ENCODE measurements around the gene IFFO2.

Gene IFFO2

GRCh38 chr1:18970762-18971161 lies 14.3 kb upstream of the IFFO2 start:
- DNase-seq: no peak

- DNase-seq: no peak
These were observed 13.9 kb upstream of the IFFO2 start for GRCh38 chr1:18970358-18970757.

- DNase-seq: no peak
These were observed 10.7 kb upstream of the IFFO2 start for GRCh38 chr1:18967066-18967690.

GRCh38 chr1:18965206-18966173 lies 9.0 kb upstream of the IFFO2 start:
- no peak for DNase-seq

GRCh38 chr1:18963968-18964367 lies 7.5 kb upstream of the IFFO2 start:
- no peak for DNase-seq

- no peak for DNase-seq
These were observed 6.6 kb upstream of the IFFO2 start for GRCh38 chr1:18962855-18963737.

GRCh38 chr1:18962121-18962721 lies 5.7 kb upstream of the IFFO2 start:
- DNase-seq: no peak

- no peak for DNase-seq
These were observed 4.3 kb upstream of the IFFO2 start for GRCh38 chr1:18960821-18961220.

- no peak for DNase-seq
These were observed 3.9 kb upstream of the IFFO2 start for GRCh38 chr1:18960409-18960808.

- no peak for DNase-seq
These were observed 3.1 kb upstream of the IFFO2 start for GRCh38 chr1:18959591-18959990.

- DNase-seq: no peak
These were observed 1.2 kb upstream of the IFFO2 start for GRCh38 chr1:18957532-18958300.

- DNase-seq: no peak
These were observed 653 bp upstream of the IFFO2 start for GRCh38 chr1:18957136-18957521.

GRCh38 chr1:18955441-18956192 lies 859 bp downstream of the IFFO2 start:
- DNase-seq: peak in 1 of 2 donors; percentile 56

- no peak for DNase-seq
These were observed 1.4 kb downstream of the IFFO2 start for GRCh38 chr1:18955131-18955440.

- DNase-seq: no peak
These were observed 2.0 kb downstream of the IFFO2 start for GRCh38 chr1:18954270-18955071.

- DNase-seq: no peak
These were observed 2.7 kb downstream of the IFFO2 start for GRCh38 chr1:18953731-18954231.

- DNase-seq: peak; percentile 41 to 64
These were observed 4.6 kb downstream of the IFFO2 start for GRCh38 chr1:18951818-18952391.

- DNase-seq: peak; percentile 41 to 47
These were observed 5.1 kb downstream of the IFFO2 start for GRCh38 chr1:18951416-18951815.

- no peak for DNase-seq
These were observed 6.0 kb downstream of the IFFO2 start for GRCh38 chr1:18950401-18951026.

Data from bone marrow (tissue), 2 donors.